ENCODE measurements around the gene AQP10. TPM values are rescaled to one million over a fixed set of nuclear protein-coding genes. Genes with fewer than 3 reads are reported as not detected.
A peak's percentile ranks its signal among the peaks of the same experiment; 100 is the strongest.
"Not testable (repeated sequence)": the region's sequence is repeated elsewhere in the genome, so short reads cannot be mapped to it uniquely, and the experiment has no call there.

AQP10 gene
- total RNA-seq, 1 donor from 2014 or later: not detected

DNA sequence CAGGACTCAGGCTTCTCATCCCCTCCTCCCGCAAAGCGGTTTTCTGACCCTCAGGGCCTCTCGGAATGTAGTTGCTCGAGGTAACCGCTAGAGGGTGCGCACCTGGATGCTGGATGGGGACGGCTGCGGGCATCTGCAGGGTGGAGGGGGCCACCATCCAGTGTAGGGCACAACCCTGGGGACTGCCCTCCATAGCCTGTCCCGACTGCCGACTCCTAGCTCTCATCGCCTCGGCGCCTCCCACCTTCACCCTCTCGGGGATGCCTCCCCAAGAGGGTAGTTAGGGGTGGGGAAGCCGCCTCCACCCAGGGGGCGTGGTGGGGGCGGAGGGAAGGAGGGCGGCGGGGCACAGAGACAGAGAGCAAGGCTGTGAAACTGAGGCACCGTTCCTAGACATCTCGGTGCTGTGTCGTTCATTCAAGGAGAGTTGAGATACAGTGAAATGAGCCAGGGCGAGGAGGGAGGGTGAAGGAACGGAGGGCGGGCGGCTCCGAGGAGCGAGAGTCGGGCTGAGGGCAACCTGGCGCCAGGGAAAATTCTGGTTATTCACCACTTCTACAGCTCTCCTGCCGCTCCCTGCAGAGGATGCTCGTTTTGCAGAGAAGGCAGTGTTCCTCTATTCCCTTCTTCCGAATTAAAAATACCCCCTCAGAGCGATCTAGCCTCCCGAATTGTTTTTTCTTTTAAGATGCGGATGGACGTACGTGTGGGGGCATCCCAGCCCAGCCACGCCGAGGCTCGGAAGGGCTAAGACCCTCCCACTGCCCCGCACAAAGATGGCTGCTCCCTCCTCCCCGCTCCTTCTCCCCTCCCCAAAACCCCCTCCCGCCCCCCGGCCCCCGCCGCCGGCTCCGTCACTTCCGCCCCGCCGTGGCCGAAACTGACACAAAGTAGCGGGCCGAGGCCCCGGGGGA lies 4.0 kb downstream of the AQP10 start, which contains the start of gene ATP8B2:
Gene ATP8B2 (plus strand): TSS at position 857 of the 914 bp plus-strand sequence. CDS start 2,617 bp downstream, outside the sequence.
- ATAC-seq: peak; percentile 65

DNA sequence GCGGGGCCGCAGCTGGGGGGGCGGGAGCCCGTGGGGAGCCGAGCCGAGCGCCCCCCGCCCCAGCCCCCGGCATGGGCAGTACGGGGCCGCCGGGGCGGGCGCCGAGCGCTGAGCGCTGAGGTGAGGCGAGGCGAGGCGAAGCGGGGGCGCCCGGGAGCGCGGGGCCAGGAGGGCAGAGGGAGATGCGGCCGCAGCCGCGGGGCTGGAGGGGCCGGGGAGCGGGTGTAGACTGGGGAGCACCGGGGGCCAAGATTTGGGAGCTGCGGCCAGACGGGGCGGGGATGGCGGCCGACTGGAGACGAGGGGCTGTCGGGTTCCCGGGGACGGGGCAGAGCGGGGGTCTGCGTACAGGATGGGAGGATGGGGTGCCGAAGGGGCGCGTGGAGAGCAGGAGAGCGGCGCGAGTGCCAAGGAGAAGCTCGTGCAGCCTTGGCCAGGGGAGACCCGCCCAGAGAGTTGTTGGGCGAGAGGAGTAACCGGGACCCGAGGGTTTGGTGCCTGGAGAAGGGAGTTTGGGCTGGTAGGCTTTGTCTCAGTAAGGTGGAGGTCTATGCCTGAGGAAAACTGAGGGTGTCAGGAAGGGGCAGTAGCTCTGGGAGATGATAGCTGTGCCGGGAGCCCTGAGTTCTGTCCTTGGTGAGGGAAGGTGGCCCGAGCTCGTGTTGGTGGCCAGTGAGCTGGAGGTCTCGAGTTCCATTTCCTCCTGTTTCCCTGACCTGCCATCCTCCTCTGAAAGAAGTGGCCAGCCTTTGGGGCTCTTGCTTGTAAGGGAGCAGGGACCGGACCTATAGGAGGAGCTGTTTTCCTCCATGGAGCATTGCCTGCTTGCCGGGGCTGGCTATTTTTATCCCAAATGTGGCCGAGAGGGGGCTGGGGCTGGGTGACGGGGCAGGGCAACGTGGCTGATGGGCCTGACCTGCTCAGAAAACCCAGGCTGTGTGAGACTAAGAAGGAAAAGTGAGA lies 5.0 kb downstream of the AQP10 start:
- no peak for ATAC-seq

DNA sequence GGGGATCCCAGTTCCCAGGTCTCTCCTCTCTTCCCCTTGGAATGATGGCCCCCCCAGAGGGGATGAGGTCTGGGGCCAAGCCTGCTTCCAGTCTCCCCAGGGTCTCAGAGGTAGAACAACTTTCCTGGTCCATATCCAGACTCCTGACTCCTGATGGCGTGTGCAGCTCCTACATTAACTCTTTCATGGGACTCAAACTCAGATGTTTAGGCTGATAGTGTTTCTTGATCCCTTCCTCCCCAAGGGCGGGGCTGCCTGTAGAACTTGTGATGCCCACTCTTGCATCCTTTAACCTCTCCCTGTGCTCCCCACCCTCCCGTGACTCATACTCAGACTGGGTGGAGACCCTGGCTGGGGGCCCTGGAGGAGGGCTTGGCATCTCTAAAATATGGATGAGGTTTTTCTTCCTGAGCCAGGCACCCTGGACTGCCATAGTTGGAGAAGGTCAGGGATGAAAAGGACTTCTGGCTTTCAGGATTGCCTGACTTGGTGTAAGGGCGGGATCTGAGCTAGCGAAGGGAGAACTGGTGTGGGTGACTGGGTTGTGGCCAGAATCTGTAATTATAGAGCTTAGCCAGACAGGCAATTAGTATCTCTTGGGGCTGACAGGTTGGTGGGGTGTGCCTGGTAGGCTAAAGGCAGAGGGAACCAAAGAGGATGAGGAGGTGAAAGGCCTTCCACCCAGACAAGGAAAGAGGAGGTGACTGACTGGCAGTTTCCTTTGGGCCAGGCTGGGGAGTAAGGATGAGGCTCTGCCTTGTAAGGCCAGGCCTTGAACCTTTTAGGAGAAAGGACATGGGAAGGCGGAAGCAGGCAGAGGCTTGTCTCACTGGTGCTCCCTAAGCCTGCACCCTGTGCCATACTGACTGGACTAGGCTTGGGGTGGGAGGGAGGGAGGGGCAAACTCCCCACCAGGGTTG lies 5.9 kb downstream of the AQP10 start:
- peak; percentile 61 for ATAC-seq

DNA sequence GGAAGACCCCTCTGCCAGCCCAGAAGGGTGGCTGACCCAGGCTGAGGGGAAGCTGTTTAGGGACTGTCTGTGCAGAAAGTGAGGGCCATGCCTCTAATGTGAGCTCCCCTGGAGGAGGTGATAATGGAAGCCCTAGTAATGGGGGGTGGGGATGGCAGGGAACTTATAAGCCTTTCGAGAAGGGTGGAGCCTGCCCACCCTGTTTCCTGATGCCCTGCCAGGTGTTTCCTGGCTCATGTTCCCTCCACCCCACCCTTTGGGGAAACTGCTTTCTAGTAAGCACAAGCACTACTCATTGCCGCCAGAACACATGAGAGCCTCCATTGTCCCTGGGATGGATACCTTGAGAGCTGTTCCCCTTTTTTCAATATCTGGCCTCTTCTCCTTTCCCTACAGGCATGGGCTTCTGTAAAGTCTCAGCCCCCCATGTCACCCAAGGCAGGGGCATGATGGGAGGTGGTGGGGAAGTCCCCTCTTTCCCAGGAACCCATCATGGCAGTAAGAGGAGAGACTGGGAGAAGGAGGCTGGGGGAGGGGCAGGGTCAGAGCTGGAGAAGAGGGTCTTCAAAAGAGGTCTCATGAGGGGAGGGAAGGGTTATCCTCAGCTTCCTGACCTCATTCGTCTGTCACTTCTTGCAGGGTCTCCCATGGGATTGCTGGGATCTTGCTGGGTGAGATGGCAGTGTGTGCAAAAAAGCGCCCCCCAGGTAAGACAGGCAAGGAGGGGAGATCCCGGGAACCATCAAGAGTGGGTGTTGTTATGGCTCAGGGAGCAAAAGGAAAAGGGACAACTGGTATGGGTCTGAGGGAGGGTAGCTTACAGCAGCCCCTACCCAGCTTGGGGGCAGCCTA lies 6.8 kb downstream of the AQP10 start:
- ATAC-seq: peak; percentile 42

DNA sequence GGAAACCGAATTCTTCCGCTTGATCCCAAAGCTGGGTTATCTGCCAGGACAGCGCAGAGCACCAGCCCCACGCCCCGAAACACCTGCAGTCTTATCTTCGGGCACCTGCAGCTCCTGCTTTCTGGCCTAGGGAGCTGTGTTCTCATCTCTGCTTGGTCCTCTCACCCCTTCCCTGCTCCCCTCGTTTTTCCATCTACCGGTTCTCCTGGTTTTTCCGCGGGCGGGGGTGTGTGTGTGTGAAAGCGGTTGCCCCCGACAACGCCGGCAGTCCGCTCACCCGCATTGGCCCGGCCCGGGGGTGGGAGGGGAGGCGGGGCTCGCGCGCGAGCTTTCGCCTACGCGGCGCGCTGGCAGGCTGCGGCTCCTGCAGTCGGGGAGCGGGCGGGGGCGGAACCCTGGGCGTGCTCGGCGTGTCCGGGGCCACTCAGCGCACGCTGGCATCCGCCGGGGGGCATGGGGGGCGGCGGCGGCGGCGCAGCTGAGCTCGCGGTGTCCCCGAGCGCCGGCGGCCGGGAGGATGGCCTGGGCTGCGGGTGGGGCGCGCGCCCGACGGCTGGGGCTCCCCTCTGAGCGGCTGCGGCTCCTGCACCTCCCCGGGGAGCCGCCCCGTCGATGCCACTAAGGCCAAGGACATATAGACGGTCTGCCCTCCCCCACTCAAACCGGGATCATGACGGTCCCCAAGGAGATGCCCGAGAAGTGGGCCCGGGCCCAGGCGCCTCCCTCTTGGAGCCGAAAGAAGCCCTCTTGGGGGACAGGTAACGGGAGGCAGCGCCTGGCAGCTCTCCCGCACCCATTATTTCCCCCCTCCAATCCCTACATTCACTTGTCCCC lies 7.6 kb downstream of the AQP10 start:
- peak; percentile 64 for ATAC-seq

DNA sequence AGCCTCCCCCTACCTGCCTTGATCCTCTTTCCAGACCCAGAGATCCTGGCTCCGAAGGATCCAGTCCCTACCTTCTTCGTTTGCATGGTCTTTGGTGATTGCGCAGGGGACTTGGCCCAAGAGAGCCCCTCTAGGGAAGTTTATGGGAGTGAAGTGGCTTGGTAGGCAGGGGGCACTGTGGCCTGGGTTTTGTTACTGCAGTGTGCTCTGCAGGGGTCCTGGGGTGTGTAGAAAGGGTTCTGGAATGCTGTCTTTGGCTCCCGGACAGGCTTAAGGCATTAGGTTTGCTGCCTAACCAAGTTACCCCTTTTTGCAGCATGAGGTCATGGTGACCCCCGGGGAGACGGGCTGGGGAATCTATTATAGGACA lies 8.2 kb downstream of the AQP10 start:
- no peak for ATAC-seq

DNA sequence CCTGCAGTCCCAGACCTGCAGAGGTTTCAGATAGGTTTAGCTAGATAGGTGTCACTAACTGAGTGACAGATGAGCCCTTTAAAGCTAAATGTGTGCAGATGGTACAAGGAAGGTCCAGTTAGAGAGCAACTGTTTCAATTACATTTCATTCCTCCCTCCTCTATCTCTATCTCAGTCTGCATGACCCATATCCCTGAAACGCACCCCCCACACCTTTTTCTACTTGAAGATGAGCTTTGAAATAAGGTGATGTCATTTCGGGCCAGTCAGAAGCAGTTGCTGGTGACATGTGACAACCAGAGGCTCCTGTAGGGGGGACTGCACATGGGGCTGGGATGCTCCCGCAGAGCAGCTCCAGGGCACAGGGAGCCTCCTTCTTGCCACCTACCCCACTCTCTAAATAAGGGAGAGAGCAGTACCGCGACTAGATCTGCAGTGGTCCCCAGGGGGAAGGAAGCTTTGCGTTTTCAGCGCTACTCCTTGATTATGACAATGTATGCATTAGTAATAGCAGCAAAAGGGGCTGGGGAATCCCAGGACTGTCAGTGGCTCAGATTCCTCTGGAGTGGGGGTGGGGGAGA lies 8.7 kb downstream of the AQP10 start:
- no peak for ATAC-seq

DNA sequence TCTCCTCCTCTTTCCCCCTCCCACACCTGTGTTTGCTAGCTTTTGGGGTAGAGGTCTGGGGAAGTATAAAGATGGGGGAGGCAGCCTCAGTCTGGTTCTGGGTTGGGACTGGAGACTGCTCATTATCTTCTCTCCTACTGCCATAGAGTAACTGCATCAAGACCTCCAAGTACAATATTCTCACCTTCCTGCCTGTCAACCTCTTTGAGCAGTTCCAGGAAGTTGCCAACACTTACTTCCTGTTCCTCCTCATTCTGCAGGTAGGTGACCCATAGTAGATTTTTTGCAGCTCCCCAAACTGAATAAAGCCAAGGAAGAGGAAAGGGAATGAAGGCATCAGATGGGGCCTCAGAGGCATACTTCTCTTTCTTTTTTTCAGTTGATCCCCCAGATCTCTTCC lies 9.8 kb downstream of the AQP10 start:
- no peak for ATAC-seq

DNA sequence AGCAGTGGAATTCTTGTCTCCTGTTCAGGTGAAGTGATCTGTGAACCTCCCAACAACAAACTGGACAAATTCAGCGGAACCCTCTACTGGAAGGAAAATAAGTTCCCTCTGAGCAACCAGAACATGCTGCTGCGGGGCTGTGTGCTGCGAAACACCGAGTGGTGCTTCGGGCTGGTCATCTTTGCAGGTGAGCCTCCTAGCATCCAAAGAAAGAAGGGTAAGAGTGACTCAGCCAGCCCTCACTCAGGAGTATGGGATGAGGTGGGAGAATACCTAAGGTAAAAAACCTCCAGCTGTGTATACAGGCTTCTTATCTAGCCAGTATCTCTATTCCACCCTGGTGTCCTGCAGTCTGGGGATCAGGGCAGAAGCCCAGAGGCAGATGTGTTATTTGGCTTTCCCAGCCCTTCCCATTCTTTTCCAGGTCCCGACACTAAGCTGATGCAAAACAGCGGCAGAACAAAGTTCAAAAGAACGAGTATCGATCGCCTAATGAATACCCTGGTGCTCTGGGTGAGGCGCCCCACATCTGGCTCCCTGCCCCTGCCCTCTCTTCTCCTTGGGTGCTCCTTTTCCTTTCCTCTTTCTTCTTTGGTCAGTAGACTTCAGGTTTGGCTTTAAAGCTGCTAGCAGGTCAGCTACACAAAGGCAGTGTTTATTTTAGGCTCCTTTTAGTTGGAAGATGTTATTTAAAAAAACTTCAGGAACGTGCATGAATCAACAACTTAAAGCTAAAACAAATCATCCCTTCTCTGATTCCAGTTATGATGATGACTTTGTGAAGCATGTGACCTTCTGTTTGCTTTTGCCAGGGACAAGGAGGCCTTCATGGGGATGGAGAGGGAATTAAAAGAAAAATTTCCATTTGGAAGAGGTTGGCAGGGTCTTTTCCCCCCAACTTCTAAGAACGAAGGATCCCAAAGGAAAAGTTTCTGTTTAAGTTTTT lies 13.5 kb downstream of the AQP10 start:
- no peak for ATAC-seq

DNA sequence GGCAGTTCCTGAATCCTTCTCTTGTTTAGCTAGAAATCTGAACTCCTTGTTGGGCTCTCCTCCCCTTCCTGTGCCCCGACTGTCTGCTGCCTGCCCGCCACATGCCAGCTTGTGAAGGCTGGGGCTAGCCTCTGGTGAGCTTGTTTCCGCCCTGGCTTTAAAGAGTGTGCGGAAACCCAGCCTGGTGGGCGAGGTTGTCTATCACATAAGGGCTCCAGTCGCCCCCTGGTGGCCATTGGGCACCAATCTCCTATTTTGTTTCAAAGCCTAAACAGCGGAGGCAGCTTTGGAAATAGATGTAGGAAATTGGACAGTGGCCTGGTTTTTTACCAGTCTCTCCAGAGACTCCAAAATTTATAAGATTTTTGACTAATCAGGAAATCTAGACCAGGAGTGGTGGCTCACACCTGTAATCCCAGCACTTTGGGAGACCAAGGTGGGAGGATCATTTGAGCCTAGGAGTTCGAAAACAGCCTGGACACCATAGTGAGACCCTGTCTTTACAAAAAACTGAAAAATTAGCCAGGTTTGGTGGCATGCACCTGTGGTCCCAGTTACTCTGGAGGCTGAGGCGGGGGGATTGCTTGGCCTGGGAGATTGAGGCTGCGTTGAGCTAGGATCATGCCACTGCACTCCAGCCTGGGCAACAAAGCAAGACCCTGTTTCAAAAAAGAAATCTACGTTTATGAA lies 14.3 kb downstream of the AQP10 start:
- peak; percentile 69 for ATAC-seq

DNA sequence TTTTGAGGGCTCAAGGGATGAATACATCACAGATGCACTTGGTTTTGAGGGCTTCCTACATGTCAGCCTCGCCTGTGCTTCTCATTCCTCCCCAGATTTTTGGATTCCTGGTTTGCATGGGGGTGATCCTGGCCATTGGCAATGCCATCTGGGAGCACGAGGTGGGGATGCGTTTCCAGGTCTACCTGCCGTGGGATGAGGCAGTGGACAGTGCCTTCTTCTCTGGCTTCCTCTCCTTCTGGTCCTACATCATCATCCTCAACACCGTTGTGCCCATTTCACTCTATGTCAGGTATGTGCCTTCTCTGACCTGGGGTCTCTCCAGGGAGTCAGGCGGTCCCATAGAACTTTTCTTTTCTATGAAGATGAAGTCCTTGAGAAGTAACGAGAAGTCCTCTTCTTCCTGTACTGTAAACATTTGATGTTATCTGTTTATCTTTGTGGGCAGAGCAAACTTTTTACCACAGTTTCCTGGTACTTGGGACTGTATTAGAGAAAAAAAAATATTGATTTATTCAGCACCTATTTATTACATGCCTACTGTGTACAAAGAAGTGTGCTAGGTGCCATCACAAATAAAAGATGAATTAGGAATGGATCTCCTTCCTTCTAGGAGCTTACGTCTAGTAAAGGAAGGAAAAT lies 16.5 kb downstream of the AQP10 start:
- ATAC-seq: no peak

DNA sequence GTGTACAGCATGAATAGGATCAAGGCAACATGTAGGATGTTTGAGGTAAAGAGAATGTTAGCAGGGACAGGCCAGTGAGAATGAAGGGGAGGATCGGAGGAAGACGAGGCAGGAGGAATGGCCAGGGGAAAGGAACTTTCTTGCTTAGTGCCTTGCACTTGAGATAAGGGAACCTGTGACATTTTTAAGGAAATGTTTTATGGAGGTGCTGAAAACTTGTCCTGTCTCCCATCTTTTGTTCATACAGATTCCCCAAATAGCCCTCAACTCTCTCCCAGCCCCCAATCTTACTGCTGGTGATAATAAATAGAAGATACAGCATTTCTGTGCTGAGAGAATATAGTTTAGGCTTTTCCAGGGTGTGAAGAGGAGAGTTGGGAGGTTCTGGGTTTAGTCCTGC lies 18.0 kb downstream of the AQP10 start:
- ATAC-seq: no peak

DNA sequence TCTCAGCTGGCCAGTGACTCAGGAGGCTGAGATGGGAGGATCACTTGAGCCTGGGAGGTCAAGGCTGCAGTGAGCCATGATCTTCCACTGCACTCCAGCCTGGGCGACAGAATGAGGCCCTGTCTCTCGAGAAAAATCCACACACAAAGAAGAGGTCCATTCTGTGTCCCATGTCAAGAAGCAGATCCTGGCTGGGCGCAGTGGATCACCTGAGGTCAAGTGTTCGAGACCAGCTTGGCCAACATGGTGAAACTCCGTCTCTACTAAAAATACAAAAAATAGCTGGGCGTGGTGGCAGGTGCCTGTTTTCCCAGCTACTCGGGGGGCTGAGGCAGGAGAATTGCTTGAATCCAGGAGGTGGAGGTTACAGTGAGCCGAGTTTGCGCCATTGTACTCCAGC lies 20.5 kb downstream of the AQP10 start:
- not testable (repeated sequence) for ATAC-seq

DNA sequence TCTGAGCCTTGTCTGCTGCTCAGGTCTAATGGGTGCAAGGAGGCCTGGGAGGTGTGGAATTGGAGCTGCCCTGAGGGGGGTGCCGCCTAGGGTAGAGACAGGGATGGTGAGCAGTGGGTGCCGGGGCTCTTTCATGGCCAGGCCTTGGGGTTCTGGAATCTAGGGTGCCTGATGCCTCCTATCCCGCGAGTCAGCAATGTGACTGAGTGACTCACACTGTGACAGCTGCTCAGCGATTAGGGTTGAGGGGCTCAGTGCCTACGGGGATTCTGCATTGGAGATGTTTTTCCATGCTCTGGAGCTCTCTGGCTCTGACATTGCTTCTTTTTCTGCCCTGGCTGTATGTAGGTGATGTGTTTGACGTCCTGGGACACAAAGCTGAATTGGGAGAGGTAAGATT lies 21.2 kb downstream of the AQP10 start:
- no peak for ATAC-seq

DNA sequence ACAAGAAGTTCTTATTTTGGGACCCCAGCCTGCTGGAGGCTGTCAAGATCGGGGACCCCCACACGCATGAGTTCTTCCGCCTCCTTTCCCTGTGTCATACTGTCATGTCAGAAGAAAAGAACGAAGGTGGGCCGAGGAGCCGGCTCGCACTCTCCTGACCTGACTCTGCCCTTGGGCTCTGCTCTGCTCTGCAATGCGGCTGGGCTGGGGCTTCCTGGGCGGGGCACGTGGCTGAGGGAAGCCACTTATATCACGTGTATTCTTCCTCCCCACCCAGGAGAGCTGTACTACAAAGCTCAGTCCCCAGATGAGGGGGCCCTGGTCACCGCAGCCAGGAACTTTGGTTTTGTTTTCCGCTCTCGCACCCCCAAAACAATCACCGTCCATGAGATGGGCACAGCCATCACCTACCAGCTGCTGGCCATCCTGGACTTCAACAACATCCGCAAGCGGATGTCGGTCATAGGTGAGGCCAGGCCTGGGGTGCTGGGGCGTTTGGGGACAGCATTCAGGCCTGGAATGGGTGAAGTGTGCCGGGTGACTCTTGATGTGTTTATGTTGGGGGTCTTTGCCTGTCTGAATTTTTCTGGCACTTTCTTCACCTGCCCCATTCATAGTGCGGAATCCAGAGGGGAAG lies 22.1 kb downstream of the AQP10 start:
- ATAC-seq: peak; percentile 22

DNA sequence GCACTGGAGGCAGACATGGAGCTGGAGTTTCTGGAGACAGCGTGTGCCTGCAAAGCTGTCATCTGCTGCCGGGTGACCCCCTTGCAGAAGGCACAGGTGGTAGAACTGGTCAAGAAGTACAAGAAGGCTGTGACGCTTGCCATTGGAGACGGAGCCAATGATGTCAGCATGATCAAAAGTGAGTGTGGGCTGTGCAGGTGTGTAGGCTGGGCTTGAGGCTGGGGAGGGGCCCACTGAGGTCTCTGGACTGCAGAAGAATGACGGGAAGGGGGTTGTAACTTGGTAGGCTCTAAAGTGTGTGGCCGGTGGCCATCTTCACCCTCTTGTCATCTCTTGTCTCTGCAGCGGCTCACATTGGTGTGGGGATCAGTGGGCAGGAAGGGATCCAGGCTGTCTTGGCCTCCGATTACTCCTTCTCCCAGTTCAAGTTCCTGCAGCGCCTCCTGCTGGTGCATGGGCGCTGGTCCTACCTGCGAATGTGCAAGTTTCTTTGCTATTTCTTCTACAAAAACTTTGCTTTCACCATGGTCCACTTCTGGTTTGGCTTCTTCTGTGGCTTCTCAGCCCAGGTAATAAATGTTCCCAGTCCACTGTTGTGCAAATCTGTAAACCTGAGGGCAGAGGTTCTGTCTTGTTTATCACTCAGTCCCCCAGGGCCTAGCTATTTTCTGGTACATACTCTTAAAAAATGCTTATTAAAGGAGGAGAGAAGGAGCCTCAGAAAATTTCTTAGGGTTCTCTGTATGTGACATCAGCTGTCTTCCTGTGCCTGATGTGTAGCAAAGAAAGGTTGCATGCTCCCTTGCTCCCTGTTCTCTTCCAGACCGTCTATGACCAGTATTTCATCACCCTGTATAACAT lies 24.3 kb downstream of the AQP10 start:
- ATAC-seq: no peak

Data from esophagus mucosa (tissue), 1 donor.